Esophagus squamous epithelium (tissue), 4 donors: ENCODE data around the gene RCOR3.

Source experiments
- CTCF ChIP-seq, 6 experiments: fragments of 450-650 bp in 4 of 6; fragments of 200-600 bp in 2 of 6; sonication (generic) in 2 of 6; IDR thresholded peaks; one replicate each; pipeline ENCODE4 v1.5.1; 2016 to 2019; ENCODE audit warnings: antibody characterized with exemption in 6 of 6, mild to moderate bottlenecking in 4 of 6, moderate library complexity in 4 of 6
- POLR2A ChIP-seq, 4 donors: fragments of 450-650 bp; IDR thresholded peaks; one replicate each; pipeline ENCODE4 v1.6.1; 2017; ENCODE audit warnings: antibody characterized with exemption in 4 of 4, mild to moderate bottlenecking in 4 of 4, moderate library complexity in 3 of 4

DNA sequence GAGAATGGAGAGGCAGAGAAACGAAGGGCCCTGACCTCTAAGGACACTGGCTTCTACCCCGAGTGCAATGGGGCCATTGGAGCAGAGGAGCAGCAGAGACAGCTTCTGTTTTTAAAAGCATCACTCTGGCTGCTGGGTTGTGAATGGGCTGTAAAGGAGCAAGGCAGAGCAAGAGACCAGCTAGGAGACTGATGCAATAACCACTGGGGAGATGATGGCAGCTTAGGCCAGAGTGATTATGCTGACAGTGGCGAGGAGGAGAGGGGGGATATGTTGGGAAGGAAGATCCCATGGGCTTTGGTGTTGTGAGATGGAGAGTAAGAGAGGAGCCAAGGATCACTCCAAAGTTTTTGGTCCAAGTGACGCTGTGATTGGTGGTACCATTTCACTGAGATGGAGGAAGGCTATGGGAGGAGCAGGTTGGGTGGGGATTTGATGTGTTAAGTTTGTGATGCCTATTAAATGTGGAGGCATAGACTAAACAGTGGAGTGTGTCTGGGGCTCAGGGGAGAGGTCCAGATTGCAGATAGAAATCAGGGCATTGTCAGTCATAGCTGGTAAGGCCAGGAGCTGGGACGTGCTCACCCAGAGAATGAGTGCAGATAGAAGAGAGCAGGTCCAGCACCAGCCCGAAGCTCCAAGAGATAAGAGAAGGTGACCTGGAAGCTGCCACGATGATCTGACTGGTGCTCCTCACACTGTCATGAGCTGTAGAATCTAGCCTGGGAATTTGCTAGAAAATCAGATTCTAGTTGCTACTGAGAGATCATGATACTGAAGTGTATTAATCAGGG lies 78.5 kb downstream of the RCOR3 start:
- TF ChIP-seq CTCF (IDR thresholded peaks at IDR 0.05) (no peak), POLR2A (IDR thresholded peaks at IDR 0.05) (no peak)
